ENCODE results near the gene UNK. TPM values are rescaled to one million over a fixed set of nuclear protein-coding genes. Genes with fewer than 3 reads are reported as not detected.

Gene UNK
- total RNA-seq, 6 donors from 2014 or later = 22.4 to 97.4 (median 31.4) TPM

- Histone ChIP-seq H3K27me3 (no peaks in the 10 kb centered on the region), H3K4me1 (peaks cover 13 to 25% (median 22%) of the 10 kb centered on the region in 4 donors), H3K9me3 (no peaks in the 10 kb centered on the region), H3K36me3 (peaks cover 8 to 63% (median 49%) of the 10 kb centered on the region in 4 donors), H3K27ac (peak overlapping the region in 1 of 4 donors; percentile 17), H3K4me3 (no peak overlapping the region)
- no peak for TF ChIP-seq EP300 (IDR thresholded peaks at IDR 0.05)
- no peak for TF ChIP-seq POLR2AphosphoS5 (IDR thresholded peaks at IDR 0.05)
- no peak for TF ChIP-seq CTCF (IDR thresholded peaks at IDR 0.05)
- TF ChIP-seq POLR2A (IDR thresholded peaks at IDR 0.05) = no peak
- no peak for DNase-seq
- no peak for ATAC-seq (ENCODE audit: low FRiP score in 2 of 2)
- WGBS, 2 donors = 91% methylated on average over 7 to 15 of the region's 19 CpGs
Observed at GRCh38 chr17:75828741-75829140, 44.1 kb downstream of the UNK start.

- DNase-seq = no peak
- TF ChIP-seq POLR2A (IDR thresholded peaks at IDR 0.05) = no peak
- no peak for TF ChIP-seq POLR2AphosphoS5 (IDR thresholded peaks at IDR 0.05)
- no peak for TF ChIP-seq EP300 (IDR thresholded peaks at IDR 0.05)
- TF ChIP-seq CTCF (IDR thresholded peaks at IDR 0.05) = no peak
- WGBS, 2 donors = 82 to 94% methylated on average over 6 to 7 of the region's 7 CpGs
- Histone ChIP-seq H3K27ac (no peak overlapping the region), H3K4me1 (peaks cover 13 to 25% (median 23%) of the 10 kb centered on the region in 4 donors), H3K36me3 (peaks cover 5 to 63% (median 46%) of the 10 kb centered on the region in 4 donors), H3K4me3 (no peak overlapping the region), H3K27me3 (no peaks in the 10 kb centered on the region), H3K9me3 (no peaks in the 10 kb centered on the region)
- no peak for ATAC-seq (ENCODE audit: low FRiP score in 2 of 2)
Observed at GRCh38 chr17:75829747-75830146, 45.1 kb downstream of the UNK start.

- no peaks in the 10 kb centered on the region for H3K27me3 ChIP-seq
- no peaks in the 10 kb centered on the region for H3K9me3 ChIP-seq
- WGBS, 2 donors = 86 to 93% methylated on average over 13 to 19 of the region's 27 CpGs
- peaks cover 13 to 25% (median 23%) of the 10 kb centered on the region in 4 donors for H3K4me1 ChIP-seq
- ATAC-seq (ENCODE audit: low FRiP score in 2 of 2) = no peak
- TF ChIP-seq POLR2AphosphoS5 (IDR thresholded peaks at IDR 0.05) (no peak), POLR2A (IDR thresholded peaks at IDR 0.05) (no peak), CTCF (IDR thresholded peaks at IDR 0.05) (peak; percentile 35 to 55 (median 44)), EP300 (IDR thresholded peaks at IDR 0.05) (no peak)
- H3K4me3 ChIP-seq = no peak overlapping the region
- peak overlapping the region in 1 of 4 donors; percentile 23 for H3K27ac ChIP-seq
- H3K36me3 ChIP-seq = peaks cover 5 to 65% (median 46%) of the 10 kb centered on the region in 4 donors
- no peak for DNase-seq
Observed at GRCh38 chr17:75830164-75831031, 45.8 kb downstream of the UNK start.

GRCh38 chr17:75831032-75831571, 46.5 kb downstream of the UNK start:
- no peak for DNase-seq
- TF ChIP-seq POLR2AphosphoS5 (IDR thresholded peaks at IDR 0.05) (no peak), POLR2A (IDR thresholded peaks at IDR 0.05) (no peak), CTCF (IDR thresholded peaks at IDR 0.05) (no peak), EP300 (IDR thresholded peaks at IDR 0.05) (no peak)
- H3K27ac ChIP-seq = peak overlapping the region in 2 of 4 donors; percentile 23 to 30
- H3K4me1 ChIP-seq = peaks cover 13 to 31% (median 23%) of the 10 kb centered on the region in 4 donors
- WGBS, 2 donors = 87 to 89% methylated on average over 9 to 15 of the region's 15 CpGs
- ATAC-seq (ENCODE audit: low FRiP score in 2 of 2) = no peak
- no peaks in the 10 kb centered on the region for H3K27me3 ChIP-seq
- H3K9me3 ChIP-seq = no peaks in the 10 kb centered on the region
- H3K4me3 ChIP-seq = no peak overlapping the region
- peaks cover 5 to 67% (median 53%) of the 10 kb centered on the region in 4 donors for H3K36me3 ChIP-seq

Data from upper lobe of left lung (tissue), 6 donors.